ENCODE measurements around the gene ZNF674.

- TF ChIP-seq CTCF (IDR thresholded peaks at IDR 0.05; ENCODE audit: low read length) (no peak), EZH2 (optimal IDR thresholded peaks at IDR 0.05; ENCODE audit: low read depth, low read length) (no peak), EZH2phosphoT487 (IDR thresholded peaks at IDR 0.05; ENCODE audit: low read length) (no peak)
Measured at GRCh38 chrX:46587158-46587557, 41.9 kb upstream of the ZNF674 start.
